Smooth muscle cell (in vitro differentiated cells): ENCODE results near the gene TMPRSS5. TPM values are rescaled to one million over a fixed set of nuclear protein-coding genes. Genes with fewer than 3 reads are reported as not detected.

Experiments
- DNase-seq: peaks from one replicate; lab custom pipeline; 2025; ENCODE audit not compliant: unreplicated experiment; lab: John Stamatoyannopoulos, UW
- H2AFZ ChIP-seq: fragments of 200-600 bp; sonication (generic); 2 replicates; pipeline ENCODE4 v1.6.0; 2016; ENCODE audit warnings: antibody characterized with exemption, low read depth, mild to moderate bottlenecking
- H3F3A ChIP-seq: fragments of 200-600 bp; sonication (generic); 2 replicates; pipeline ENCODE4 v1.6.0; 2017; ENCODE audit warnings: antibody characterized with exemption, low read depth
- H3K27ac ChIP-seq: fragments of 200-600 bp; sonication (generic); 2 replicates; pipeline ENCODE4 v1.5.1; 2016; ENCODE audit warnings: low read depth, mild to moderate bottlenecking
- H3K27me3 ChIP-seq: fragments of 200-600 bp; sonication (generic); 2 replicates; pipeline ENCODE4 v1.6.1; 2016; ENCODE audit warnings: low read depth, mild to moderate bottlenecking
- H3K36me3 ChIP-seq: fragments of 200-600 bp; sonication (generic); 2 replicates; pipeline ENCODE4 v1.5.1; 2016; ENCODE audit warnings: low read depth
- H3K4me1 ChIP-seq: fragments of 200-600 bp; sonication (generic); 2 replicates; pipeline ENCODE4 v1.5.1; 2016; ENCODE audit warnings: low read depth
- H3K4me2 ChIP-seq: fragments of 200-600 bp; sonication (generic); 2 replicates; pipeline ENCODE4 v1.6.0; 2016; ENCODE audit warnings: mild to moderate bottlenecking
- H3K4me3 ChIP-seq: fragments of 200-600 bp; sonication (generic); 2 replicates; pipeline ENCODE4 v1.5.1; 2016; ENCODE audit warnings: mild to moderate bottlenecking
- H3K79me2 ChIP-seq: fragments of 200-600 bp; sonication (generic); 2 replicates; pipeline ENCODE4 v1.6.0; 2016; ENCODE audit warnings: low read depth, mild to moderate bottlenecking
- H3K9ac ChIP-seq: fragments of 200-600 bp; sonication (generic); 2 replicates; pipeline ENCODE4 v1.6.0; 2016; ENCODE audit warnings: low read depth
- H3K9me3 ChIP-seq: fragments of 200-600 bp; sonication (generic); replicated peaks from 2 replicates; pipeline ENCODE4 v1.5.1; 2016; ENCODE audit warnings: low read depth
- H4K20me1 ChIP-seq: fragments of 200-600 bp; sonication (generic); 2 replicates; pipeline ENCODE4 v1.6.0; 2016; ENCODE audit warnings: low read depth
- CTCF ChIP-seq: fragments of 200-600 bp; sonication (generic); IDR thresholded peaks from 2 replicates; pipeline ENCODE4 v1.5.1; 2017; ENCODE audit warnings: borderline replicate concordance, mild to moderate bottlenecking, antibody characterized with exemption; ENCODE audit not compliant: insufficient read depth, poor library complexity, severe bottlenecking
- WGBS: methylation state at CpG from one replicate; pipeline ENCODE4 v1.1.7; 2016; ENCODE audit warnings: low lambda C conversion rate; 5-methylcytosine and 5-hydroxymethylcytosine counted together
- polyA plus RNA-seq: library from polyadenylated mRNA; unstranded; fragments of >200 nt; fragmentation: Nextera tagmentation; extraction: Ambion mirVana; gene quantifications from 2 replicates; pipeline ENCODE4 v1.2.1, GENCODE V29; 2016
- total RNA-seq: library from RNA; depleted of rRNA; stranded (reverse); fragments of >200 nt; gene quantifications from 2 replicates; pipeline ENCODE4 v1.2.3, GENCODE V29; 2014

TMPRSS5 gene
- total and polyA plus RNA-seq, 2 experiments from 2014 or later: 0.43 TPM; not detected in 1

- no peak overlapping the region for H3K4me2 ChIP-seq
- no peaks in the 10 kb centered on the region for H3K4me1 ChIP-seq
- peaks cover 7% of the 10 kb centered on the region for H3K36me3 ChIP-seq
- H3F3A ChIP-seq: peaks cover 11% of the 10 kb centered on the region
- DNase-seq: no peak
- TF ChIP-seq CTCF: no peak
- no peak overlapping the region for H2AFZ ChIP-seq
- H3K27me3 ChIP-seq: no peaks in the 10 kb centered on the region
- no peak overlapping the region for H3K9ac ChIP-seq
- H3K27ac ChIP-seq: no peak overlapping the region
- H3K79me2 ChIP-seq: no peaks in the 10 kb centered on the region
- H4K20me1 ChIP-seq: no peaks in the 10 kb centered on the region
- no peak overlapping the region for H3K4me3 ChIP-seq
- H3K9me3 ChIP-seq: peaks cover 7% of the 10 kb centered on the region
Observed at GRCh38 chr11:113668255-113668654, 37.9 kb downstream of the TMPRSS5 start.

GRCh38 chr11:113667801-113668200 lies 38.3 kb downstream of the TMPRSS5 start:
- peaks cover 11% of the 10 kb centered on the region for H3F3A ChIP-seq
- H3K4me2 ChIP-seq: no peak overlapping the region
- no peaks in the 10 kb centered on the region for H3K79me2 ChIP-seq
- TF ChIP-seq CTCF: no peak
- H4K20me1 ChIP-seq: no peaks in the 10 kb centered on the region
- H3K36me3 ChIP-seq: peaks cover 7% of the 10 kb centered on the region
- no peaks in the 10 kb centered on the region for H3K4me1 ChIP-seq
- H3K27me3 ChIP-seq: no peaks in the 10 kb centered on the region
- H3K4me3 ChIP-seq: no peak overlapping the region
- H3K9ac ChIP-seq: no peak overlapping the region
- DNase-seq: no peak
- peaks cover 7% of the 10 kb centered on the region for H3K9me3 ChIP-seq
- WGBS: 74% methylated on average over 1 of the region's 1 CpG
- H2AFZ ChIP-seq: no peak overlapping the region
- no peak overlapping the region for H3K27ac ChIP-seq

- peaks cover 7% of the 10 kb centered on the region for H3K9me3 ChIP-seq
- 100% methylated on average over 2 of the region's 2 CpGs for WGBS
- H3K27ac ChIP-seq: no peak overlapping the region
- no peak for TF ChIP-seq CTCF
- no peak overlapping the region for H3K4me2 ChIP-seq
- H3K36me3 ChIP-seq: peaks cover 7% of the 10 kb centered on the region
- no peak overlapping the region for H3K9ac ChIP-seq
- H2AFZ ChIP-seq: no peak overlapping the region
- no peaks in the 10 kb centered on the region for H3K4me1 ChIP-seq
- H3K27me3 ChIP-seq: no peaks in the 10 kb centered on the region
- no peak for DNase-seq
- no peak overlapping the region for H3K4me3 ChIP-seq
- no peaks in the 10 kb centered on the region for H3K79me2 ChIP-seq
- H4K20me1 ChIP-seq: no peaks in the 10 kb centered on the region
- H3F3A ChIP-seq: peaks cover 11% of the 10 kb centered on the region
Observed at GRCh38 chr11:113666584-113666983, 39.5 kb downstream of the TMPRSS5 start.

- Histone ChIP-seq H3K27me3 (no peaks in the 10 kb centered on the region), H2AFZ (no peak overlapping the region), H3K36me3 (peaks cover 7% of the 10 kb centered on the region), H3K4me2 (peak overlapping the region; percentile 6), H3K4me3 (peak overlapping the region; percentile 15), H3F3A (peaks cover 11% of the 10 kb centered on the region), H3K9me3 (peaks cover 7% of the 10 kb centered on the region), H3K4me1 (no peaks in the 10 kb centered on the region), H3K9ac (no peak overlapping the region), H3K79me2 (no peaks in the 10 kb centered on the region), H3K27ac (no peak overlapping the region), H4K20me1 (no peaks in the 10 kb centered on the region)
- DNase-seq: no peak
- 25% methylated on average over 9 of the region's 9 CpGs for WGBS
- TF ChIP-seq CTCF: no peak
Observed at GRCh38 chr11:113664981-113665710, 41.0 kb downstream of the TMPRSS5 start.
